Keratinocyte (primary cell): Measurements from ENCODE around the gene BEAN1. TPM values are rescaled to one million over a fixed set of nuclear protein-coding genes. Genes with fewer than 3 reads are reported as not detected.

Source experiments
- DNase-seq: peaks from one replicate; pipeline ENCODE4 v3.0.0-alpha.2; 2011; ENCODE audit warnings: low read depth, missing footprints, low spot score
- FAIRE-seq: peaks from 2 replicates; lab custom pipeline; 2011; peaks lifted over from hg19 to GRCh38; lab: Jason Lieb, UNC
- H2AFZ ChIP-seq: 2 replicates; pipeline ENCODE4 v1.6.0; 2012; ENCODE audit warnings: low read length, control low read depth, inconsistent platforms; ENCODE audit not compliant: control insufficient read depth
- H3K27ac ChIP-seq: 2 replicates; pipeline ENCODE4 v1.5.1; 2011; ENCODE audit warnings: low read length; ENCODE audit not compliant: control insufficient read depth, insufficient read depth
- H3K27me3 ChIP-seq: 3 replicates; pipeline ENCODE4 v1.6.0; 2011; ENCODE audit warnings: low read length; ENCODE audit not compliant: control insufficient read depth, insufficient read depth; ENCODE audit errors: extremely low read depth
- H3K36me3 ChIP-seq, 2 experiments: 2 replicates in 1 of 2; 3 replicates in 1 of 2; pipeline ENCODE4 v1.5.1; 2011; ENCODE audit warnings: low read length in 2 of 2, mild to moderate bottlenecking in 1 of 2; ENCODE audit not compliant: control insufficient read depth in 2 of 2, insufficient read depth in 2 of 2; ENCODE audit errors: extremely low read depth in 1 of 2
- H3K4me1 ChIP-seq: 3 replicates; pipeline ENCODE4 v1.5.1; 2011; ENCODE audit warnings: low read length; ENCODE audit not compliant: control insufficient read depth, insufficient read depth; ENCODE audit errors: extremely low read depth
- H3K4me2 ChIP-seq: 3 replicates; pipeline ENCODE4 v1.6.0; 2011; ENCODE audit warnings: low read depth, low read length; ENCODE audit not compliant: control insufficient read depth, insufficient read depth; ENCODE audit errors: extremely low read depth
- H3K4me3 ChIP-seq, 3 experiments: fragments of 200-600 bp in 1 of 3; sonication (generic) in 1 of 3; 2 replicates in 2 of 3; 3 replicates in 1 of 3; pipeline ENCODE4 v1.5.1; 2011 to 2016; ENCODE audit warnings: low read length in 3 of 3, mild to moderate bottlenecking in 3 of 3, control low read depth in 2 of 3, inconsistent platforms in 1 of 3, low read depth in 1 of 3, mixed read lengths in 1 of 3, mixed run types in 1 of 3, moderate library complexity in 1 of 3; ENCODE audit not compliant: control insufficient read depth in 2 of 3, insufficient read depth in 2 of 3; ENCODE audit errors: extremely low read depth in 1 of 3
- H3K79me2 ChIP-seq: 2 replicates; pipeline ENCODE4 v1.6.0; 2012; ENCODE audit warnings: low read length; ENCODE audit not compliant: control insufficient read depth, insufficient read depth
- H3K9ac ChIP-seq: 3 replicates; pipeline ENCODE4 v1.6.0; 2011; ENCODE audit warnings: low read length; ENCODE audit not compliant: control insufficient read depth, insufficient read depth; ENCODE audit errors: extremely low read depth
- H3K9me1 ChIP-seq: 3 replicates; pipeline ENCODE4 v1.6.0; 2011; ENCODE audit warnings: low read length; ENCODE audit not compliant: control insufficient read depth, insufficient read depth; ENCODE audit errors: extremely low read depth
- H3K9me3 ChIP-seq: 2 replicates; pipeline ENCODE4 v1.5.1; 2012; ENCODE audit warnings: low read depth, low read length; ENCODE audit not compliant: control insufficient read depth
- H4K20me1 ChIP-seq: 3 replicates; pipeline ENCODE4 v1.6.0; 2011; ENCODE audit warnings: low read length; ENCODE audit not compliant: control insufficient read depth, insufficient read depth; ENCODE audit errors: extremely low read depth
- EZH2 ChIP-seq: IDR thresholded peaks from one replicate; pipeline ENCODE4 v1.6.1; 2012; ENCODE audit warnings: inconsistent platforms, mild to moderate bottlenecking, low read length, moderate library complexity
- dilution Hi-C: fragments of 300-500 bp; cut with MboI; formaldehyde crosslinking; loops from one replicate; pipeline ENCODE4 v1.7.0; 2020; ENCODE audit warnings: low sequenced_read_pairs; ENCODE audit not compliant: extremely low pct_ligation_motif_present
- polyA plus RNA-seq, 5 experiments: library from polyadenylated mRNA; depleted of rRNA in 3 of 5; stranded (reverse) in 3 of 5; stranded (forward) in 1 of 5; unstranded in 1 of 5; fragments of >200 nt; gene quantifications; 1 replicate in 1 of 5; 2 replicates in 3 of 5; 3 replicates in 1 of 5; pipeline versions ENCODE4 v1.2.1 to v1.2.3, GENCODE V29; 2011 to 2012; ENCODE audit warnings: missing spikeins in 2 of 5, low read depth in 1 of 5, low replicate concordance in 1 of 5
- TF ChIP-seq, protein P1 (sequence below), 3 experiments: IDR thresholded peaks in 1 of 3; conservative IDR thresholded peaks in 1 of 3; optimal IDR thresholded peaks in 1 of 3; 2 replicates in 2 of 3; 3 replicates in 1 of 3; pipeline versions ENCODE3 to v1.5.1; 2011; ENCODE audit warnings: low read length in 3 of 3, mild to moderate bottlenecking in 3 of 3, moderate library complexity in 2 of 3, control low read depth in 1 of 3, inconsistent platforms in 1 of 3; ENCODE audit not compliant: insufficient read depth in 2 of 3; ENCODE audit errors: extremely low read depth in 1 of 3

Gene BEAN1
- polyA plus RNA-seq, 1 donor (not counting 4 experiments of a cell fraction or from before 2014, with no cell fraction given): 0.24 TPM

DNA sequence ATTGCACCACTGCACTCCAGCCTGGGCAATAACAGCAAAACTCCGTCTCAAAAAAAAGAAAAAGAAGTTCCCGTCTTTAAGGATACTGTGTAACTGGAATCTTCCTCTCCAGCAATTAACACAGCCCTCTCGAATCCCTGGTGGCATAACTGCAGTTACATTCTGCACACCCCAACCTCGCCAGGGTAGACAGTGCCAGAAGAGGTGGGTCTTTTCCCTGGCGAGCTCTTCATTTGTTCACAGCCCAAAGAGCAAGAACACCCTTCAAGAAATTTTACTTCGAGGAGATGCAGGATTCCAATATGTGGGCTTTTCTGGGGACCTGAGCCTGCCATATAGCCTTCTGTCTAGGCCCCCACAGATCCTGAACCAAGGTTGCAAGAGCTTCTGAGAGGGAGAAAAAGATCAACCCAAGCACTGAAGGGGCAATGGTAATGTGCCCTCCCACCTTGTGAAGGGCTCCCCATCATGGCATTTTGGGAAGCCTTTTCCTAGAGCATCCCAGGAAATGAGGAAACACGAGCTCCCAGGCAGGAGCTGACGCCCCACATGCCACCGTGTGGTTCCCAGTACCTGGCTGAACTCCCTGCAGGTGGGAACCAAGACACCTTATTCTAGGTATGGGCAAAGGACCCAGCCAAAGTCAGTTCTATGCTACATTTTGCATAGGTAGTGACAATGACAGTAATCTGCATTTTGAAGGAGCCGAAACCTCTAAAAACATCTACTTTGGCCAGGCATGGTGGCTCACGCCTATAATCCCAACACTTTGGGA is 95.9 kb downstream of the BEAN1 start:
- Histone ChIP-seq H3K9ac (no peak overlapping the region), H3K27me3 (no peaks in the 10 kb centered on the region), H3K27ac (no peak overlapping the region), H3K79me2 (no peaks in the 10 kb centered on the region), H3K4me1 (peaks cover 28% of the 10 kb centered on the region), H3K9me3 (no peaks in the 10 kb centered on the region), H3K36me3 (peaks cover 2 to 3% of the 10 kb centered on the region in 2 experiments), H2AFZ (no peak overlapping the region), H4K20me1 (no peaks in the 10 kb centered on the region), H3K4me2 (no peak overlapping the region), H3K4me3 (no peak overlapping the region), H3K9me1 (peaks cover 3% of the 10 kb centered on the region)
- dilution Hi-C loops: no loop called here
- no peak for FAIRE-seq
- TF ChIP-seq EZH2: no peak
- TF ChIP-seq, protein P1, sequence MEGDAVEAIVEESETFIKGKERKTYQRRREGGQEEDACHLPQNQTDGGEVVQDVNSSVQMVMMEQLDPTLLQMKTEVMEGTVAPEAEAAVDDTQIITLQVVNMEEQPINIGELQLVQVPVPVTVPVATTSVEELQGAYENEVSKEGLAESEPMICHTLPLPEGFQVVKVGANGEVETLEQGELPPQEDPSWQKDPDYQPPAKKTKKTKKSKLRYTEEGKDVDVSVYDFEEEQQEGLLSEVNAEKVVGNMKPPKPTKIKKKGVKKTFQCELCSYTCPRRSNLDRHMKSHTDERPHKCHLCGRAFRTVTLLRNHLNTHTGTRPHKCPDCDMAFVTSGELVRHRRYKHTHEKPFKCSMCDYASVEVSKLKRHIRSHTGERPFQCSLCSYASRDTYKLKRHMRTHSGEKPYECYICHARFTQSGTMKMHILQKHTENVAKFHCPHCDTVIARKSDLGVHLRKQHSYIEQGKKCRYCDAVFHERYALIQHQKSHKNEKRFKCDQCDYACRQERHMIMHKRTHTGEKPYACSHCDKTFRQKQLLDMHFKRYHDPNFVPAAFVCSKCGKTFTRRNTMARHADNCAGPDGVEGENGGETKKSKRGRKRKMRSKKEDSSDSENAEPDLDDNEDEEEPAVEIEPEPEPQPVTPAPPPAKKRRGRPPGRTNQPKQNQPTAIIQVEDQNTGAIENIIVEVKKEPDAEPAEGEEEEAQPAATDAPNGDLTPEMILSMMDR (optimal IDR thresholded peaks at IDR 0.05 in 1 of 3, IDR thresholded peaks at IDR 0.05 in 1 of 3, conservative IDR thresholded peaks at IDR 0.05 in 1 of 3; ENCODE audit: extremely low read depth in 1 of 3, insufficient read depth in 2 of 3, low read length in 3 of 3): no peak
- DNase-seq: no peak

DNA sequence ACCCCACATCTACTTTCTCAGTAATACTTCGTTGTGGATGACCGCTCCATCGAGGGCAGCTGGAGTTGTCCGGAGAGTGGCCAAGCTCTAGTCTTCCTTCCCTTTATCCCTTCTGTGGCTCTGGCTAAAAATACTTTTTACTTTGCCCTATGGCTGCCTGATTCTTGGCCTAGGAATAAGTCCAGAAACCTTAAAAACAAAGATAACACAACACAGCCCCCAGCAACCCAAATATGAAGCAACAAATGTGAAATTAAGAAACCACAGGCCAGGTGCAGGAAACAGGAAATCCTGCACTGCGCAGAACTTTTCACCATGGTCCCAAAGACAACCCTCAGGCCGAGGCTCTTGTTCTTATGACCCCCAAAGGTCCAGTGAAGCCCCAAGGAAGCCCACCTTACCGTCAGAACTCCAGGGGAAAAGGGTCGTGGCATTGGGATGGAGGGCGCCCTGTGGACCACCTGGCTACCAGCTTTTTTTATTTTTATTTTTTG is 96.8 kb downstream of the BEAN1 start:
- no peak overlapping the region for H2AFZ ChIP-seq
- no peak for TF ChIP-seq EZH2
- TF ChIP-seq, protein P1 (optimal IDR thresholded peaks at IDR 0.05 in 1 of 3, IDR thresholded peaks at IDR 0.05 in 1 of 3, conservative IDR thresholded peaks at IDR 0.05 in 1 of 3; ENCODE audit: extremely low read depth in 1 of 3, insufficient read depth in 2 of 3, low read length in 3 of 3): no peak
- peaks cover 28% of the 10 kb centered on the region for H3K4me1 ChIP-seq
- H3K9me1 ChIP-seq: peaks cover 3% of the 10 kb centered on the region
- no peak for DNase-seq
- no peak overlapping the region for H3K4me2 ChIP-seq
- H3K27ac ChIP-seq: no peak overlapping the region
- no peak overlapping the region for H3K9ac ChIP-seq
- no peak overlapping the region for H3K4me3 ChIP-seq
- no peaks in the 10 kb centered on the region for H3K9me3 ChIP-seq
- no peaks in the 10 kb centered on the region for H4K20me1 ChIP-seq
- FAIRE-seq: no peak
- dilution Hi-C loops: no loop called here
- no peaks in the 10 kb centered on the region for H3K27me3 ChIP-seq
- peaks cover 3 to 8% of the 10 kb centered on the region in 2 experiments for H3K36me3 ChIP-seq
- no peaks in the 10 kb centered on the region for H3K79me2 ChIP-seq
